Lower leg skin (tissue), 4 donors: Measurements from ENCODE around the gene CES2. TPM values are rescaled to one million over a fixed set of nuclear protein-coding genes. Genes with fewer than 3 reads are reported as not detected.

ENCODE experiments used
- DNase-seq, 2 donors: peaks; one replicate each; pipeline ENCODE4 v3.0.0-alpha.2; 2019; ENCODE audit warnings: low spot score in 2 of 2
- H3K4me3 ChIP-seq: fragments of 200-600 bp; sonication (generic); 2 replicates; pipeline ENCODE4 v1.5.1; 2017; ENCODE audit warnings: mild to moderate bottlenecking, low read depth; ENCODE audit not compliant: poor library complexity, severe bottlenecking
- CTCF ChIP-seq, 3 donors: fragments of 450-650 bp; IDR thresholded peaks; one replicate each; pipeline ENCODE4 v1.5.1; 2016; ENCODE audit warnings: antibody characterized with exemption in 3 of 3, mild to moderate bottlenecking in 3 of 3, moderate library complexity in 2 of 3
- POLR2A ChIP-seq, 2 donors: fragments of 450-650 bp; IDR thresholded peaks; one replicate each; pipeline ENCODE4 v1.6.1; 2016 to 2017; ENCODE audit warnings: antibody characterized with exemption in 2 of 2, mild to moderate bottlenecking in 1 of 2, moderate library complexity in 1 of 2
- WGBS, 2 donors: methylation state at CpG; one replicate each; pipeline ENCODE4 v1.1.5; 2018; 5-methylcytosine and 5-hydroxymethylcytosine counted together
- intact Hi-C: fragments of 100-400 bp; cut with DNase I; formaldehyde crosslinking; loops from one replicate; pipeline ENCODE4 v1.15.0; 2023; ENCODE audit warnings: low total_unique reads
- total RNA-seq, 4 donors: library from RNA; depleted of rRNA; stranded (reverse); fragments of >200 nt; gene quantifications; one replicate each; pipeline ENCODE4 v1.1.0, GENCODE V29; 2016

CES2 gene
- total RNA-seq, 4 donors from 2014 or later = 37.4 to 90.2 (median 50.2) TPM

GRCh38 chr16:66908762-66909559 is 26.4 kb upstream of the CES2 start:
- no peak for DNase-seq
- 86 to 94% methylated on average over 14 of the region's 14 CpGs for WGBS, 2 donors
- intact Hi-C loops = no loop called here
- H3K4me3 ChIP-seq = no peak overlapping the region
- TF ChIP-seq POLR2A (IDR thresholded peaks at IDR 0.05) (no peak), CTCF (IDR thresholded peaks at IDR 0.05) (no peak)

- TF ChIP-seq POLR2A (IDR thresholded peaks at IDR 0.05) (no peak), CTCF (IDR thresholded peaks at IDR 0.05) (no peak)
- intact Hi-C loops = no loop called here
- 78 to 87% methylated on average over 11 to 13 of the region's 14 CpGs for WGBS, 2 donors
- no peak for DNase-seq
- no peak overlapping the region for H3K4me3 ChIP-seq
Observed at GRCh38 chr16:66910175-66910940, 25.0 kb upstream of the CES2 start.

- no peak for TF ChIP-seq CTCF (IDR thresholded peaks at IDR 0.05)
- TF ChIP-seq POLR2A (IDR thresholded peaks at IDR 0.05) = no peak
- WGBS, 2 donors = 47 to 61% methylated on average over 5 of the region's 5 CpGs
- DNase-seq = no peak
- H3K4me3 ChIP-seq = no peak overlapping the region
- intact Hi-C loops = no loop called here
Observed at GRCh38 chr16:66911112-66911511, 24.2 kb upstream of the CES2 start.

GRCh38 chr16:66911801-66912200 is 23.5 kb upstream of the CES2 start:
- intact Hi-C loops = no loop called here
- WGBS, 2 donors = 94 to 97% methylated on average over 7 to 8 of the region's 8 CpGs
- TF ChIP-seq POLR2A (IDR thresholded peaks at IDR 0.05) (no peak), CTCF (IDR thresholded peaks at IDR 0.05) (no peak)
- DNase-seq = no peak
- no peak overlapping the region for H3K4me3 ChIP-seq

- 48 to 75% methylated on average over 8 to 10 of the region's 10 CpGs for WGBS, 2 donors
- TF ChIP-seq POLR2A (IDR thresholded peaks at IDR 0.05) = no peak
- TF ChIP-seq CTCF (IDR thresholded peaks at IDR 0.05) = no peak
- no peak for DNase-seq
- H3K4me3 ChIP-seq = no peak overlapping the region
- intact Hi-C loops = no loop called here
Observed at GRCh38 chr16:66913081-66913480, 22.2 kb upstream of the CES2 start.
